Peyer's patch (tissue), 4 donors: ENCODE data around the gene STPG3.

Experiments
- CTCF ChIP-seq, 6 experiments: fragments of 450-650 bp in 4 of 6; fragments of 200-600 bp in 2 of 6; sonication (generic) in 1 of 6; IDR thresholded peaks; one replicate each; pipeline ENCODE4 v1.5.1; 2017 to 2019; ENCODE audit warnings: antibody characterized with exemption in 6 of 6, mild to moderate bottlenecking in 3 of 6, moderate library complexity in 1 of 6
- POLR2A ChIP-seq, 2 donors: fragments of 450-650 bp; IDR thresholded peaks; one replicate each; pipeline ENCODE4 v1.5.1; 2017; ENCODE audit warnings: antibody characterized with exemption in 2 of 2, mild to moderate bottlenecking in 2 of 2, moderate library complexity in 2 of 2

GRCh38 chr9:137219757-137220316 lies 31.2 kb upstream of the STPG3 start:
- TF ChIP-seq CTCF (IDR thresholded peaks at IDR 0.05) = no peak
- no peak for TF ChIP-seq POLR2A (IDR thresholded peaks at IDR 0.05)
